Stimulated activated naive CD8-positive, alpha-beta T cell treated with anti-CD3 and anti-CD28 coated beads, Interleukin-15, Interleukin-2, amounts not matched to agents 100 ng/mL and 50 ng/mL, for 24 hours (primary cell): ENCODE results near the gene DYNLL2.
"Not testable (repeated sequence)": the region's sequence is repeated elsewhere in the genome, so short reads cannot be mapped to it uniquely, and the experiment has no call there.

ENCODE experiments used
- H3K27ac Mint-ChIP-seq: one replicate; pipeline ENCODE4 v1.8.0; 2021; ENCODE audit warnings: mild to moderate bottlenecking, mixed read lengths
- H3K27me3 Mint-ChIP-seq: one replicate; pipeline ENCODE4 v1.8.0; 2021; ENCODE audit warnings: mixed read lengths
- H3K36me3 Mint-ChIP-seq: one replicate; pipeline ENCODE4 v1.8.0; 2021; ENCODE audit warnings: low read depth, mixed read lengths
- H3K4me1 Mint-ChIP-seq: one replicate; pipeline ENCODE4 v1.8.0; 2021; ENCODE audit warnings: low read depth, mixed read lengths
- H3K4me3 Mint-ChIP-seq: one replicate; pipeline ENCODE4 v1.8.0; 2021; ENCODE audit warnings: mild to moderate bottlenecking, mixed read lengths
- H3K9me3 Mint-ChIP-seq: one replicate; pipeline ENCODE4 v1.8.0; 2021; ENCODE audit warnings: mixed read lengths

The DYNLL2 gene

DNA sequence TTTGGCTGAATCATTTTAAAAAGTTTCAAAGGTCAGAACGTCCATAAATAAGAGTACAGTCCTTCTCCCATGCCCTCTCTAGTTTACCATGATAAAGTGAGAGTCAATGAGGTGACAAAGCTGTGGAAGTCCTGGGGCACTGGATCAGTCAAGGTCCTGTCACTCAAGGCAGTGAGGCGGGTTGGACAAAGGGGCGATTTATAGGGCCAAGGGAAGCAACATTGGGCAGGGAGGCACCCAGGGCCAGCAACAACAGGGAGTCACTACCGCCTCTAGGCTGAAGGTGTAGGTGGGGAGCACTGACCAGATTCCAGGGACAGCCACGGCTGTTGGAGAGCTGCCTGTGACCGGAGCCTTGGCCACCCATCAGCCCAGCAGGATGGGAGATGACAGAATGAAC lies 28.6 kb upstream of the DYNLL2 start:
- no peaks in the 10 kb centered on the region for H3K36me3 Mint-ChIP-seq
- H3K4me3 Mint-ChIP-seq = no peak overlapping the region
- no peak overlapping the region for H3K27ac Mint-ChIP-seq
- peaks cover 5% of the 10 kb centered on the region for H3K27me3 Mint-ChIP-seq
- no peaks in the 10 kb centered on the region for H3K9me3 Mint-ChIP-seq
- H3K4me1 Mint-ChIP-seq = peaks cover 17% of the 10 kb centered on the region

DNA sequence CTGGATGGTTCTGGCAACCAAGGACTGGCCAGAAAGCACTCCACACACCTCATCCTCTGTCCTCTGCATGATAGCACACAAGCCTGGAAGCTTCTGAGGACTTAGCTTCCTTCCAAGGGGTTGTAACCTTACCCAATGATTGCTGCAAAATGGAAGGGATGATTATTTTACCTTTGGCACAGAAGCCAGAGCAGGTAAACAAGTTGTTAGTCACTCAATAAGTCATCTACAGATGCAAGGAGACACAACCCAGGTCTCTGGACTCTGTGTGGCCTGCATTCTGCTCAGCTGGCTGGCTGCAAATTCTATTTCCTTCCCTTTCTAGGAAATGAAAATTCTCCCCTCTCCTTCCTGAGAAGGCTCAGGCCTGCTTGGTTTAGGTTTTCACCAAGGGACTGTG lies 26.7 kb upstream of the DYNLL2 start:
- peaks cover 5% of the 10 kb centered on the region for H3K27me3 Mint-ChIP-seq
- no peak overlapping the region for H3K4me3 Mint-ChIP-seq
- no peak overlapping the region for H3K27ac Mint-ChIP-seq
- no peaks in the 10 kb centered on the region for H3K36me3 Mint-ChIP-seq
- H3K4me1 Mint-ChIP-seq = peaks cover 17% of the 10 kb centered on the region
- no peaks in the 10 kb centered on the region for H3K9me3 Mint-ChIP-seq

DNA sequence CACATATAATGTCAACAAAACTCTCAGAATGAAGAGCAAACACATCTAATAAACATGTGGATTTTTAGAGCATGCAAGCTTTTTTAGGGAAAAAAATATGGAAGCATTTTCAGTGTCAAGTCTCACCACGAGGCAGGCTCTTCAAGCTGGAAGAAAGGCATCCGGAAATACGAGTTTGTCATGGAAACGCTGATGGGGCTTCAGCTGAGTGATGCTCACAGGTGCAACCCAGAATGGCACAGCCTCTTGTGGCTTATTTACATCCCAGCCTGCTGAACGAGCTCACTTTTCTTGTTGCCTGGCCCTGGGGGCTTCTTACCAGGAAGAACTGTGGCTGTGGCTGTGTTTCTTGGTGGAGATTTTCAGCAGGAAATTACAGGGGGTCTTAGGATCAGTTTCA lies 24.1 kb upstream of the DYNLL2 start:
- no peaks in the 10 kb centered on the region for H3K4me1 Mint-ChIP-seq
- H3K27ac Mint-ChIP-seq = no peak overlapping the region
- H3K36me3 Mint-ChIP-seq = no peaks in the 10 kb centered on the region
- no peaks in the 10 kb centered on the region for H3K27me3 Mint-ChIP-seq
- H3K9me3 Mint-ChIP-seq = no peaks in the 10 kb centered on the region
- no peak overlapping the region for H3K4me3 Mint-ChIP-seq

DNA sequence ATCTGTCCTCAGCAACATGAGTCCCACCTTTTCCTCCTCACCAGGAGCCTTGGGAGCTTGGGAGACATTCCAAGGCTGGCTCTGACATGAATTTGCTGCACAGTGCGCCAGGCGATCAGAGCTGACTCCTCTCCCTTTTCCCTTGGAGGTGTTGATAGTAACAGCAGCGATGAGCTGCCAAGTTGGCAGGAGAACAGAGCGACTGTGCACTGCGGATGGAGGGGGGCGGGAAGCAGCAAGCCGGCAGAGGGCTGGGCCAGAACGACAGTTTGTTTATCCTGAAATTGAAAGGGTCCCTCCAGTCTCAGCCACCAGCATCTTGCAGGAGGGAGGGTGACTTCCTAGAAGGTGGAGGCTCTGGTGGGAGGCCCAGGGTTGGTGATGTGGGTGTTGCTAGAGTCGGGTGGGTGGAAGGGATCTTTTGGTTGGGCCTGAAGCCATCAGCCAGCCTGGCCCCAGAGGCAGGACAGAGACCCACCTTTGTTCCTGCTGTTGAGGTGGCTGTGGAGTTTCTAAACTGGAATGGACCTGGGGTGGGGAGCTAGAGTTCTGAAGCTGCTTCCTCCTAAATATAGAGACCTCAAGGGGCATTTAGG lies 22.5 kb upstream of the DYNLL2 start:
- Mint-ChIP-seq H3K4me3 (no peak overlapping the region), H3K36me3 (no peaks in the 10 kb centered on the region), H3K27ac (no peak overlapping the region), H3K27me3 (no peaks in the 10 kb centered on the region), H3K4me1 (no peaks in the 10 kb centered on the region), H3K9me3 (no peaks in the 10 kb centered on the region)

DNA sequence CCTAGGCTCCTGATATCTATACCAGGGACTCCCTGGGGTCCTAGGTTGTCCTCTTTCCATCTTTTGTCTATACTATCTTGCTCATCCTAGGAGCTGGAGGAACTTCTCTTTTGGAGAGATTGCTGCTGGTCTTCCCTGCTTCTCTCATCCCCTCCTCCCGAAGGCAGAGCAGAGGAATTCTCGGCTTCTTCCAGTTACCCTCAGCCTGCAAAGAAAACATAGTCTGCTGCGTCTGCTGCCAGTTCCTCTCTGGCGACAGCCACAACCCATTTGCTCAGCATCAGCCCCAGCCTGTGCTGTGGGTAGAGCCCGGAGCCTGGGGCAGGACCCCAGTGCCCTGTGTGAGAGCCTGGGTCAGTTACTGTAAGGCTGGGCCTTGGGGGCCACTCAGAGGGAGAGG lies 21.5 kb upstream of the DYNLL2 start:
- no peaks in the 10 kb centered on the region for H3K36me3 Mint-ChIP-seq
- no peak overlapping the region for H3K27ac Mint-ChIP-seq
- H3K27me3 Mint-ChIP-seq = no peaks in the 10 kb centered on the region
- H3K9me3 Mint-ChIP-seq = no peaks in the 10 kb centered on the region
- no peaks in the 10 kb centered on the region for H3K4me1 Mint-ChIP-seq
- H3K4me3 Mint-ChIP-seq = no peak overlapping the region

DNA sequence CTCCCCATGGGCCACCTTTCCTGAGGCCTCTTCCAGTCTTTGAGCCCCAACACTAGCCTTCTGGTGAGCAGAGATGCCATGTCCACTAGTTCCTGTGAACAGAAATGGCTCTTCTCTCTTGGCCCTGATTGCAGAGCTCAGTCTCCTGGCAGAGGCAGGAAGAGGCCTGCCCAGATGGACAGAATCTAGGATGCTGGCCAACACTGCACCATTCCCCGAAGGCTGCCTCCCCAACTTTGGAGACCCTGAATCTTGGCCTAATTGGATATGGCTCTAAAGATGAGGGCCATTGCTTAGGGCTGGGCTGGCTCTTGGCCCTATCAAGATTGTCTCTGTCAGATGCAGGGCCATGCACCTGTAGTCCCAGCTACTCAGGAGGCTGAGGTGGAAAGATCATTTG lies 18.0 kb upstream of the DYNLL2 start:
- Mint-ChIP-seq H3K4me3 (no peak overlapping the region), H3K27ac (no peak overlapping the region), H3K4me1 (no peaks in the 10 kb centered on the region), H3K27me3 (peaks cover 6% of the 10 kb centered on the region), H3K36me3 (no peaks in the 10 kb centered on the region), H3K9me3 (no peaks in the 10 kb centered on the region)

DNA sequence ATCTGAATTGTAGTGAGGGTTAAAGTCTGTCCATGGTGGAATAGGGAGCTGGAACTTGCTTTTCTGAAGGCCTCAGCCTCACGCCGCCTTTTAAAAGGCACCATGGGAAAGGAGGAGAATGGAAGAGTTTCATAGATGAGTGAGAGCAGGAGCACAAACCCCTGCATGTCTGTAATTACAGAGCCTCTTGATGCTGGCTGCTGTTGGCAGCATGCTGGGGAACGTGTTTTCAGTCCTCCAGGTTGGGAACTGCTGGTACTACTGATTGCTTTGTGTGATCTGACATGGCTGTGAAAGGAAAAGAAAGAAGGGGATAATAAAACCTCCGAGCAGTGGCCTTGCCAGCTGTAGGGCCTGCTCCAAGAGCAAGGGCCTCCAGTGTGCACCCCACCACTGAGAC lies 16.8 kb upstream of the DYNLL2 start:
- Mint-ChIP-seq H3K36me3 (no peaks in the 10 kb centered on the region), H3K9me3 (no peaks in the 10 kb centered on the region), H3K27me3 (peaks cover 16% of the 10 kb centered on the region), H3K27ac (no peak overlapping the region), H3K4me1 (no peaks in the 10 kb centered on the region), H3K4me3 (no peak overlapping the region)

DNA sequence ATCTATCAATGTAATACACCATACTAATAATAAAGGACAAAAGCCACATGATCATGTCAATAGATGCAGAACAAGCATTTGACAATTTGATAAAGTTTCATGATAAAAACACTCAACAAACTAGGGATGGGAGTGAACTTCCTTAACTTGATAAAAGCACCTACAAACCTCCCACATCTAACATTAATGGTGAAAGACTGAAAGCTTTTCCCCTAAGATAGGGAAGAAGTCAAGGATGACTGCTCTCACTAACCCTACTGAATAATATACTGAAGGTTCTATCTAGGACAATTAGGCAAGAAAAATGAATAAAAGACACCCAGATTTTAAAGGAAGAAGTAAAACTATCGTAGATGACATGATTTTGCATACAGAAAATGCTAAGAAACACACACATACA lies 10.4 kb upstream of the DYNLL2 start:
- H3K4me3 Mint-ChIP-seq = no peak overlapping the region
- H3K27me3 Mint-ChIP-seq = peaks cover 19% of the 10 kb centered on the region
- H3K27ac Mint-ChIP-seq = no peak overlapping the region
- H3K4me1 Mint-ChIP-seq = no peaks in the 10 kb centered on the region
- no peaks in the 10 kb centered on the region for H3K9me3 Mint-ChIP-seq
- no peaks in the 10 kb centered on the region for H3K36me3 Mint-ChIP-seq

DNA sequence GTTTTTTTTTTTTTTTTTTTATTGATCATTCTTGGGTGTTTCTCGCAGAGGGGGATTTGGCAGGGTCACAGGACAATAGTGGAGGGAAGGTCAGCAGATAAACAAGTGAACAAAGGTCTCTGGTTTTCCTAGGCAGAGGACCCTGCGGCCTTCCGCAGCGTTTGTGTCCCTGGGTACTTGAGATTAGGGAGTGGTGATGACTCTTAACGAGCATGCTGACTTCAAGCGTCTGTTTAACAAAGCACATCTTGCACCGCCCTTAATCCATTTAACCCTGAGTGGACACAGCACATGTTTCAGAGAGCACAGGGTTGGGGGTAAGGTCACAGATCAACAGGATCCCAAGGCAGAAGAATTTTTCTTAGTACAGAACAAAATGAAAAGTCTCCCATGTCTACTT lies 10.0 kb upstream of the DYNLL2 start:
- H3K27ac Mint-ChIP-seq, H3K4me3 Mint-ChIP-seq, H3K36me3 Mint-ChIP-seq, H3K4me1 Mint-ChIP-seq, H3K9me3 Mint-ChIP-seq: not testable (repeated sequence)
- peaks cover 19% of the 10 kb centered on the region for H3K27me3 Mint-ChIP-seq

DNA sequence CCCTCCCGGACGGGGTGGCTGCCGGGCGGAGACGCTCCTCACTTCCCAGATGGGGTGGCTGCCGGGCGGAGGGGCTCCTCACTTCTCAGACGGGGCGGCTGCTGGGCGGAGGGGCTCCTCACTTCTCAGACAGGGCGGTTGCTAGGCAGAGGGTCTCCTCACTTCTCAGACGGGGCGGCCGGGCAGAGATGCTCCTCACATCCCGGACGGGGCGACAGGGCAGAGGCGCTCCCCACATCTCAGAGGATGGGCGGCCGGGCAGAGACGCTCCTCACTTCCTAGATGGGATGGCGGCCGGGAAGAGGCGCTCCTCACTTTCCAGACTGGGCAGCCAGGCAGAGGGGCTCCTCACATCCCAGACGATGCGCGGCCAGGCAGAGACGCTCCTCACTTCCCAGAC lies 8.8 kb upstream of the DYNLL2 start:
- not testable (repeated sequence) for H3K9me3 Mint-ChIP-seq, H3K4me3 Mint-ChIP-seq, H3K36me3 Mint-ChIP-seq, H3K27ac Mint-ChIP-seq, H3K4me1 Mint-ChIP-seq
- peaks cover 15% of the 10 kb centered on the region for H3K27me3 Mint-ChIP-seq

DNA sequence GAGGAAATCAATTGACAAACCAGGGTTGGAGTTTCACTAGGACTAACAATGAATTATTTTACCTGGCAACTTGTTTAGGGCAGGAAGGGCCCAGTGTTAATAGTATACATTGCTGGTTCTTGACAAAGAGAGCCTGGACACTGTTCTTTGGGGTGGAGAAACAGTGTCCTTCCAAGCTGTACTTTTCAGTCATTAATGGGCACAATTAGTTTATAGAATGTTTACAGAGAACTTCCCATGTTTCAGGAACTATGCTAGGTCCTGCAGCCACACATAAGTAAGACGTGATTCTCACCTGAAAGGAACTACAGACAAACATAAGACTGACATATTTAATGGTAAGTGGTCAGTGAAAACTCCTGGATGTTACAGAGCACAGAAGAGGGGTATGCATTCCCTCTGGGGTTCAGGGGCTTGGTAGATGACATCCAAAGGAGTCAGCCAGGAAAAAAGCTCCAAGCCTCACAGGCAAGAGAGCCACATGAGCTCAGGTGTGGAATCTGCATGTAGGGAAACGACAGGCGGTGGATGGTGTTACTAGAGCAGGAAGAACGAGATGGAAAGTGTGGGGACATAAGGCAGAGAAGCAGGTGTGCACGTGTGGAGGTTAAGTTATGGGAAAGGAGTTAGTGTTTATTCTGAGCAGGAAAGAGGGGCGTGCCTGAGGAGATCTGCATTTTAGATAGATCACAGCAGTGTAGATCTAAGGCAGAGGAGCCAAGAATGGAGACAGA lies 3.8 kb upstream of the DYNLL2 start:
- Mint-ChIP-seq H3K36me3 (no peaks in the 10 kb centered on the region), H3K27me3 (no peaks in the 10 kb centered on the region), H3K9me3 (no peaks in the 10 kb centered on the region), H3K4me3 (no peak overlapping the region), H3K4me1 (peaks cover 3% of the 10 kb centered on the region), H3K27ac (no peak overlapping the region)

DNA sequence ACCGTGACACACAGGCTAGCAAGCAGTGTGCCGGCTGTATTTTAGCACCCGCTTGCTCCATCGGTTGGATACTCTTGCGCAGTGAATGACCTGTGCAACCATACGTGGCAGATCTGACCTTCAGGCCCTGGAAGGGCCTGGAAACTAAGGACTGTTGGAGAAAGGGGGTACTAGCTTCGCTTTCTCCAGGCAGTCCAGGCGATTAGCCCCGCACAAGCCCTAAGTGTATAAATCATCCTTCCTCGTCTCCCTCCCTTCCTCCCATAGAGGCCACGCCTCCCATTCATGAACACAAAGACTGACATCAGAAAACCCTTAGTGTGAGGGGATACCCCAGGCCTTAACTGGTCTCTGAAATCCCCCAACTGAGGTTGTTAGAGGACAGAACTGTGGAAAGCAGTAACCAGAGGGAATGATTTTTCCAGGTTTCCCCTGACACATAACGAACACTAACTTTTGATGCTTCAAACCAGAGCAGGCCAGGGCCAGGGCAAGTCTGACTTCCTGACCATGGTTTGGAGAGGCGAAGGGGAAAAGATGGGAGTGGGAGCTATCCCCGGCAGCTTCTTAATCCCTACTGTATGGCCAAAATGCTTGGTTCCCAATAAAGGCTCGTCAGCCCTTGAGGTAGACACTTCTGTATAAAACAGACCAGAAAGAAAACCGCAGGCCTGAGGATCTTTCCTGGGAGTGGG lies 1.4 kb upstream of the DYNLL2 start:
- no peak overlapping the region for H3K4me3 Mint-ChIP-seq

DNA sequence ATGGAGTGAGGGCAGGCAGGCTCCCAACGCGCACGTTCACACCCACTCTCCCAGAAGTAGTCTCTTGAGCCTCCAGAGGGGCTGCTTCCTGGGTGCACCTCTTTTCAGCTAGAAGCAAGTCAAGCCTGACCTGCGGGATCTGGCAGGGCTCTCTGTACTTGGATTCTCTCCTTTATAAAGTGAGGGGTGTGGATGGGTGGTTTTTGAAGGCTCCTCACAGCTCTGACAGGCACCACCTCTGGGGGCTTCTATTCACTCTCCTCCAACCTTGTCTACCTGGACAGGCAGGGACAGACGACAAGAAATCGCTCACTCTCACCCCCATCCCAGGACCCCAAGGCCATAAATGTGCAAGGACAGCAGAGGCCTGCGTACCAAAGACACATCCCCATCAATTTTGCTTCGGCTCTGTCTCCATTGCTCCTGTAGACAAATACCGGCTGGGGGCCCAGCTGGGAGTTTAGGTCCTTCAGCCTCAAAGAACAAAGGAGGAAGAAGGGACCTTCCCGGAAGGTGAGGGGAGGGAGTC lies 814 bp upstream of the DYNLL2 start:
- H3K4me3 Mint-ChIP-seq = no peak overlapping the region
- H3K27ac Mint-ChIP-seq = peak overlapping the region; percentile 28
- no peaks in the 10 kb centered on the region for H3K9me3 Mint-ChIP-seq
- peaks cover 33% of the 10 kb centered on the region for H3K4me1 Mint-ChIP-seq
- H3K36me3 Mint-ChIP-seq = peaks cover 26% of the 10 kb centered on the region
- no peaks in the 10 kb centered on the region for H3K27me3 Mint-ChIP-seq

More for the DNA sequence above, 1.4 kb upstream of the DYNLL2 start:
- H3K9me3 Mint-ChIP-seq = no peaks in the 10 kb centered on the region
- no peak overlapping the region for H3K27ac Mint-ChIP-seq
- peaks cover 20% of the 10 kb centered on the region for H3K36me3 Mint-ChIP-seq
- peaks cover 27% of the 10 kb centered on the region for H3K4me1 Mint-ChIP-seq
- no peaks in the 10 kb centered on the region for H3K27me3 Mint-ChIP-seq

DNA sequence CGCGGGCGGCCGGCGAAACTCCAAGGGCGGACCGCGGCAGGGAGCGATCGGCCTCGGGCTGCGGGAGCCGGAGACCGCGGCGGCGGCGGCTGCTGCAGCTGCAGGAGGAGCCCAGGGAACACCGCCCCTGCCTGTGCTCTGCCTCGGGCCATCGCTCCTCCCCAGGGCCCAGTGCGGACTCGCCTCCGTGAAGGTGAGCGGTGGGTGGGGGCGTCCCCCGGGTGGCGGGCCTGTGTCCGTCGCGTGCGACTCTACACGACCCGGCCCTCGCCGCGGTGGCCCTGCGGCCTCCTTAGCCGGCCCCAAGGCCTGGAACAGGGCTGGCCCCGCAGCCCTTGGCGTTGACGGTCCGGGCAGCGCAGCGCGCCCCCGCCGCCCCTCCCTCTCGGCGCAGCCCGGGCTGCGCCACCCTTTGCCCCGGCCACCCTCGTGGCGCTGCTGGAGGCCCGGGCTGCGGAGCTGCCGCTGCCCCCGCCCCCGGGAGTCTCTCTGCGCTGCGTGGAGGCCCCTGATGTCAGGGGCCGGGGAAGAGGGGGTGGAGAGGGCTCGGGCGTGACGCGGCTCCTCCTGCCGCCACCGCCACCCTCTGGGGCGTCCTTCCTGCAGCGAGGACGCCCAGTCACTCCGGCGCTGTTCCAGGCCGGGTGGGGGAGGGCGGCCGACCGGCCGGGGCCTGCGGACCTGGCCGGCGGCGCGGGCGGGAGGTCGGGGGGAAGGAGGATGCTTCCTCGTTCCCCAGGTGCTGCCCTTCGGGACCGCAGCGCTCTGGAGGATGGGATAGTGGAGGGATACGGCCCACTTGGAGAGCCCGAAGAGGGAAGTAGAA lies 485 bp downstream of the DYNLL2 start:
- Mint-ChIP-seq H3K27me3 (no peaks in the 10 kb centered on the region), H3K9me3 (no peaks in the 10 kb centered on the region), H3K4me1 (peaks cover 46% of the 10 kb centered on the region), H3K27ac (peak overlapping the region; percentile 76), H3K36me3 (peaks cover 39% of the 10 kb centered on the region), H3K4me3 (peak overlapping the region; percentile 87)
